Activated naive CD4-positive, alpha-beta T cell treated with anti-CD3 and anti-CD28 coated beads, Interleukin-2, amount 10 ng/mL, durations not matched to agents 7 days and 5 days (primary cell): ENCODE data around the gene IL19.

Experiments used
- CTCF ChIA-PET: fragments of 350-600 bp; sonication (Branson Sonifier 250); formaldehyde crosslinking; loops from one replicate; lab custom pipeline; 2021; ENCODE audit warnings: antibody characterized with exemption; lab: Charles Lee
- DNase-seq: peaks from one replicate; pipeline ENCODE4 v3.0.0-alpha.2; 2020
- H3K27ac Mint-ChIP-seq: one replicate; pipeline ENCODE4 v1.8.0; 2021; ENCODE audit warnings: mild to moderate bottlenecking, moderate library complexity, mixed read lengths
- H3K27me3 Mint-ChIP-seq: one replicate; pipeline ENCODE4 v1.8.0; 2021; ENCODE audit warnings: mild to moderate bottlenecking, mixed read lengths
- H3K36me3 Mint-ChIP-seq: one replicate; pipeline ENCODE4 v1.8.0; 2021; ENCODE audit warnings: mixed read lengths
- H3K4me1 Mint-ChIP-seq: one replicate; pipeline ENCODE4 v1.8.0; 2021; ENCODE audit warnings: mixed read lengths
- H3K4me3 Mint-ChIP-seq: one replicate; pipeline ENCODE4 v1.8.0; 2021; ENCODE audit warnings: mild to moderate bottlenecking, moderate library complexity, mixed read lengths
- H3K9me3 Mint-ChIP-seq: one replicate; pipeline ENCODE4 v1.8.0; 2021; ENCODE audit warnings: mixed read lengths

The IL19 gene

DNA sequence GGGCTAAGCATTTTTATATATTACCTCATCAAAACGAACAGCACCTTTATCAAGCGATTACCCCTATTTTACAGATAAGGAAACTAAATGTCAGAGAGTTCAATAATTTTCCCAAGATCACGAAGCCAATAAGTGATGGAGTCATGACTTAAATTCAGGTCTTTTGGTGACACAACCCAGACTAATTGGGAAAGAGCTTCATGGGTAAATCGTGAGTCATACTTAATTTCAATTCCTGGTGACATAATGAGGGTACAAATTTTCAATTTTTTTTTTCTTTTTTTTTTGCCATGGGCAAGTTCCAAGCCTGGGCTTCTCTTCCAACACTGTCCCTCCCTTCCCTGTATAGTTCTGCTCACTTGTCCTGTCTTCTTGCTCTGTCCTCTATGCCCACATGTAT lies 31.8 kb downstream of the IL19 start:
- Mint-ChIP-seq H3K4me1 (peaks cover 60% of the 10 kb centered on the region), H3K27ac (peak overlapping the region; percentile 44), H3K4me3 (no peak overlapping the region), H3K9me3 (no peaks in the 10 kb centered on the region), H3K27me3 (peaks cover 58% of the 10 kb centered on the region), H3K36me3 (no peaks in the 10 kb centered on the region)
- DNase-seq: no peak
- CTCF ChIA-PET: interaction anchor here (0.8 to 11.6 kb wide), 9 partner anchors 9 to 110 kb away, joined by 3 to 361 read pairs (median 6); no protein-coding TSS in a partner anchor

DNA sequence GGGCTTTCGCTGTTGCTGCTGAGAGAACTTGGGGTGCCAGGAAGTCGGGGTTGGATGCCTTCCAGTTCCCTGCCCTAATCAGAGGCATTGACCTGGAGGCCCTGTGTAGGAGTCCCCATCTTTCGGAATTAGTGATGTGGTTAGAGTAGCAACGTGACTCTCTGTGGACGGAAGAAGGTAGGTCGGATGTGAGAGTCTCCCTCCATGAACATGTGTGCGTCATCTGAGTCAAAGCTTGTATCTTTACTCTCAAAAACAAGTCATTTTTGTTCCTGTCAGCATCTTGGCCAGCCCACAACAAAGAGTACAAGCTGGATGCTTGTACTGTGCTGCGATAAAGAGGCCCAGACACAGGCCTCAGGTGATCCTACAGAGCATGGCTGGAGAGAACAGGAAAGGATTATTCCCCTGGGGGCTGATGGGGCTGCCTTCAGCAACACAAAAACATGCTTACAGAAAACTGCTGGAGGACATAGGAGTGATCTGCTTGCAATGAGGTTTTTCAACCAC lies 32.7 kb downstream of the IL19 start:
- H3K4me3 Mint-ChIP-seq: no peak overlapping the region
- CTCF ChIA-PET: interaction anchor here (0.6 to 11.6 kb wide), 14 partner anchors 8 to 139 kb away, joined by 3 to 361 read pairs (median 4); partner anchors contain the start of gene IL19
- peak; percentile 89 for DNase-seq
- H3K27ac Mint-ChIP-seq: peak overlapping the region; percentile 86
- no peaks in the 10 kb centered on the region for H3K36me3 Mint-ChIP-seq
- peaks cover 51% of the 10 kb centered on the region for H3K27me3 Mint-ChIP-seq
- H3K9me3 Mint-ChIP-seq: no peaks in the 10 kb centered on the region
- peaks cover 62% of the 10 kb centered on the region for H3K4me1 Mint-ChIP-seq

DNA sequence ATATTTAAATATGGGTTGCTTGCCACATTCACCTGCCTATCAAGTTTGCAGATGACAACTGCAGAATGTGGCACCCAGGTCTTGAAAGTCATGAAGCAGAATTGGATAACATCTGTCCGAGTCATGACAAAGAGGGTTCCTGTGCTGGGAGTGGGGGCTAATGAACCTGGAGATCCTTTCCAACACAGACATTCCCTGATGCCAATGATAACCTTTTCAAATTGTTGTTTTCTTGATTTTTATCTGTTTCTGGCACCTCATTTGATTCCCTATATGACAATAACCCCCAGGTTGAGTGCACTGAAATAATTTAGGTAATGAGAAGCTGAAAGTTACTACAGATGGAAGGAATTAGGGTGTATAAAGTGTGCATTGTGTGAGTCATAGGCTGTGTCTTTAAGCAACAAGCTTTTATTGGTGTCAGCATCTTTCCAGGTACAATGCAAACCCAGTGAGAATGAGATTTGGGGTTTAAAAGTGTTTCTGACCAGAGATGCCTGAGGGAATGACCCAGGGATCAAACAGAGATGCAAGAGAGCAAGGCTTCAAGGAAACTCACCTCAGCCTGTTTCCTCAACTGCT lies 33.7 kb downstream of the IL19 start:
- CTCF ChIA-PET: interaction anchor here (1.0 to 11.6 kb wide), 14 partner anchors 9 to 173 kb away, joined by 3 to 361 read pairs (median 5); partner anchors contain the start of gene IL19
- no peak for DNase-seq
- Mint-ChIP-seq H3K36me3 (no peaks in the 10 kb centered on the region), H3K27me3 (peaks cover 45% of the 10 kb centered on the region), H3K27ac (peak overlapping the region; percentile 86), H3K9me3 (no peaks in the 10 kb centered on the region), H3K4me3 (no peak overlapping the region), H3K4me1 (peaks cover 71% of the 10 kb centered on the region)

DNA sequence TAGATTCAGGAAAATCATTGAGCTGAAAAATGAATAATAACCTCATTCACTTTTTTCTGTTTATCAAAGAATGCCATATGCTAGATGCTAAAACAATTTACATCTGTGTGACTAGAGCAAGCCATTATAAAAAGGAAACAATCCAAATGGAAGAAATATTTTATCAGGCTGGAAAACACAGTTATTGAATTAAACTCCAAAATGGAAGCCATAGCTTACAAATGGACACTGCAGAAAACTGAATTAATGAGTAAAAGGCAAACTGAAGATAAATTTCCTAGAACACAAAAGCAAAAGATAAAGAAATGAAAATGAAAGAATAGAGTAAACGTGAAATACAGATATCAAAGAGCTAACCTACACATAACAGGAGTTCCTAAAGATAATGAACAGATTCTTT lies 34.8 kb downstream of the IL19 start:
- Mint-ChIP-seq H3K27ac (no peak overlapping the region), H3K9me3 (no peaks in the 10 kb centered on the region), H3K27me3 (peaks cover 34% of the 10 kb centered on the region), H3K4me1 (peaks cover 71% of the 10 kb centered on the region), H3K36me3 (no peaks in the 10 kb centered on the region), H3K4me3 (no peak overlapping the region)
- DNase-seq: no peak
- CTCF ChIA-PET: interaction anchor here (0.8 to 11.6 kb wide), 11 partner anchors 12 to 176 kb away, joined by 3 to 361 read pairs (median 10); partner anchors contain the start of gene IL19

DNA sequence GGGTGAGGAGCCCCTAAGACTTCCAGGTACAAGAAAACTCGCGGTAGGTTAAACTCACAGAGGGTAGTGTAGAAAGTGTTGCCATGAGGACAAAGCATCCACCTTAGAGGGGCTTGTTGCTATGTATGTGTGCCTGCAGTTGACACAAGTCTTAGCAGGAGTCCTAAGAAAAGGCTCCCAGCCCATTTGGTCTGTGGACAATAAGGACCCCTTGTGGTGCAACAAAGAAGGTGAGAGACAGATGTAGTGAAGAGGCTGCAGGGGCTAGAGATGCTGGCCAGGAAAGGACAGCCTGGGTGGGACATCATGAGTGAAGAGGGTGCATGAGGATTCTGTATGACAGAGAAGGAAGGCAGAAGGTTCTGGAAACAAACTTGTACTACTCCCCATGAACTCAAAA lies 38.0 kb downstream of the IL19 start:
- no peak overlapping the region for H3K4me3 Mint-ChIP-seq
- peaks cover 22% of the 10 kb centered on the region for H3K9me3 Mint-ChIP-seq
- H3K27me3 Mint-ChIP-seq: peaks cover 9% of the 10 kb centered on the region
- CTCF ChIA-PET: interaction anchor here (0.7 to 11.6 kb wide), 49 partner anchors 9 to 196 kb away, joined by 3 to 361 read pairs (median 6); partner anchors contain the start of genes DYRK3, EIF2D, IL20 and IL24
- DNase-seq: peak; percentile 66
- H3K4me1 Mint-ChIP-seq: peaks cover 46% of the 10 kb centered on the region
- H3K27ac Mint-ChIP-seq: no peak overlapping the region
- H3K36me3 Mint-ChIP-seq: peaks cover 15% of the 10 kb centered on the region

DNA sequence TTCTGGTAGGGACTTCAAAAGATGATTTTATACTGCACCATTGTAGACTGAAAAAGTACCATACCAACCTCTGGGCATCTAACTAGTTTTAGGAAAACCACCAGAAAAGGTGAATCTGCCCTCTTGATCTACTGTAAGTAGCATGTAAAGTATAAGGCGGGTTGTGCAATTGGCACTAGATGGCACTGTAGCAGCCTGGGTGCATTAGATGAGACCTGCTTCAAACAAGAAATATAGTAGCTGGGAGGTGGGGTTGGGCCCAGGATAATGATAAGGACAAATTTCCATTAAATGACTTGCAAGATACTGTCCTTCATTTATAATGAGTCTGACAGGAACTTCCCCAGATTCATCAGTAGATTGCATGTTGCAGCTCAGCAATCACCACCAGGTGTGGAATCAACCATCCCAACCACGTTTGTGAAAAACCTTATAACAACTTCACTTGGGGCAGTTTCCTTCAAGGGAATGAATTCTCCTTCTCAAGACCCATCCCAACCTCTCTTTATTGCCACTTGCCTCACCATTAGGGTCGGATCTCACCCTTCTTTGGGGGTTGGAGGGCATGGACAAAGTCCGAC lies 39.0 kb downstream of the IL19 start:
- DNase-seq: peak; percentile 69
- Mint-ChIP-seq H3K9me3 (peaks cover 27% of the 10 kb centered on the region), H3K27ac (no peak overlapping the region), H3K4me3 (no peak overlapping the region), H3K27me3 (peaks cover 9% of the 10 kb centered on the region), H3K4me1 (peaks cover 37% of the 10 kb centered on the region), H3K36me3 (peaks cover 15% of the 10 kb centered on the region)
- CTCF ChIA-PET: interaction anchor here (0.7 to 11.6 kb wide), 59 partner anchors 8 to 189 kb away, joined by 3 to 361 read pairs (median 6); partner anchors contain the start of genes DYRK3, IL19, IL20 and IL24

DNA sequence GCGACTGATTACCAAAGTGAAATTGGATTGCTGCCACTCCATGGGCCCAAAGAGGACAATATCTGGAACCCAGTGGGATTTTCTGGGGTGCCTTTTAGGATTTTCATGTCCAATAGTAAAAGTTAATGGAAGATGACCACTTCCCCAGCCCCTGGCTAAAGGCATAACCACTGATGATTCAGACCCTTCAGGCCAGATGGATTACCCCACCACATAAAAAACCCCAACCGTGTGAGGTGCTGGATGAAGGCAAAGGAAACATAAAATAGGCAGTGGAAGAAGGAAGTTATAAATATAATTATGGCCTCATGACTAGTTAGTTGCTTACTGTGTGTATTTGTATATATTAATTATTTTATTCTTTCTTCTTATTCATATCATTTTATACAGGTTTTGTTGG lies 41.9 kb downstream of the IL19 start:
- CTCF ChIA-PET: interaction anchor here (11.6 kb wide), 1 partner anchor 79 kb away, joined by 361 read pairs; no protein-coding TSS in a partner anchor
- H3K4me3 Mint-ChIP-seq: no peak overlapping the region
- H3K36me3 Mint-ChIP-seq: peaks cover 15% of the 10 kb centered on the region
- H3K4me1 Mint-ChIP-seq: peaks cover 42% of the 10 kb centered on the region
- H3K27ac Mint-ChIP-seq: no peak overlapping the region
- peaks cover 5% of the 10 kb centered on the region for H3K27me3 Mint-ChIP-seq
- peaks cover 30% of the 10 kb centered on the region for H3K9me3 Mint-ChIP-seq
- DNase-seq: no peak

DNA sequence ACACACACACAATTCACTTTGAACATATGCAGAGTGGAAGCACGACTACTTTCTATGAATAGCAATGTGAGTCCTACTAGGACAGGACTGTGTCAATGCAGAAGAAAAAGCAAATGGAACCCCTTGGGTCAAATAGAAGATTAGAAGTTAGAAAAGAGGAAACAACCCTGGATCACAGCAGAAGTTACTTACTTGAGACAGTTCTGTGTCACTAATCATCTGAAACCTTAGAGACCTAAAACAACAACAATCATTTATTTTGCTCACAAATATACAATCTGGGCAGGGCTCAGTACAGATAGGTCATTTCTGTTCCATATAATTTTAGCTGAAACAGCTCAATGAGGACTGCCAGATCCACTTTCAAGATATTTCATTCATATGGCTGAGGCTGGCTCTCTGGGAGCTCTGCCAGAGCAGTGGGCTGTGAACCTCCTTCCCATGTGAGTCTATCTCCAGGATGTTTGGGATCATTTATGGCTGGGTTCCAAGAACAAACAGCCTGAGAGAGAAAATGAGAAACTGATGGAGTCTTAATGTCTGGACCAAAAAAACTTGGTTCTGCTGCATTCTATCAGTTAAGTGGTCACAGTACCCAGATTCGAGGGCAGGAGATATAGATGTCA lies 44.3 kb downstream of the IL19 start:
- Mint-ChIP-seq H3K27me3 (no peaks in the 10 kb centered on the region), H3K9me3 (peaks cover 30% of the 10 kb centered on the region), H3K36me3 (peaks cover 15% of the 10 kb centered on the region), H3K27ac (no peak overlapping the region), H3K4me1 (peaks cover 40% of the 10 kb centered on the region), H3K4me3 (no peak overlapping the region)
- CTCF ChIA-PET: interaction anchor here (0.7 to 1.3 kb wide), 2 partner anchors 88 to 148 kb away, joined by 3 to 5 read pairs; no protein-coding TSS in a partner anchor
- no peak for DNase-seq

DNA sequence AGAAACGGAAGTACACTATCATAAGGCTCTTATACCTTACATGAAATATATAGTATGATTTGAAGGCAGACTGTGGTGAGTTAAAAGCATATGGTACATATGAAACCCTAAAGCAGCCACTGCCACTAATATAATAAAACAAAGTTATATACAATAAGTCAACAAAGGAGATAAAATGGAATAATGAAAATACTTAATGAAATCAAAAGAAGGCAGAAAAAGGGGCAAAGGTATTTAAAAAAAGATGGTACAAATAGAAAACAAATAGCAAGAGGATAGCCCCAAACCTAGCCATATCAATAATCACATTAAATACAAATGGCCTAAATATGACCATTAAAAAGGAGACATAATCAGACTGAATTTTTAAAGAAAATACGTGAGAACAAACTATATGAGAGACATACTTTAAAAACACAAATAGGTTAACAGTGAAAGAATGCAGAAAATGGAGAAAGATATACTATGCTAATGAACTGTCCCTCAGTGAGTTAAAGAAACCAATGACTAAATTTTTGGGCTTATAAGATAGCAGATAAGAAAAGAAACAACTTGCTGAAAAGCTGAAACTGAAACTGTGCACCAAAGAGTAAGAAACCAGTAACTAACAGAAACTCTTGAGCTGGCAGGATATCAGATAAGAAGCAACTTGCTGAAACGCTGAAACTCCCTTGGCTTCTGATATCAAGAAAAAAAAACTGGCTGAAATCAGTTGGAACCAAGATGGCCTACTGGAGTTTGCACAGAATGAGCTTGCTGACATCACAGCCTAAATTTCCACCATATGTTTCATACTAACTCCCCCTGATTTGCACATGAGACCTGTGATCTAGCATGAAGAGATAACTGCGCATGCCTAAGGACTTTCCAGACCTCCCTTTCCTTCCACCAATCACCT lies 46.1 kb downstream of the IL19 start:
- H3K27me3 Mint-ChIP-seq: peaks cover 3% of the 10 kb centered on the region
- peak; percentile 44 for DNase-seq
- CTCF ChIA-PET: interaction anchor here (0.6 to 2.9 kb wide), 12 partner anchors 8 to 634 kb away, joined by 3 to 13 read pairs (median 4); no protein-coding TSS in a partner anchor
- peak overlapping the region; percentile 8 for H3K4me3 Mint-ChIP-seq
- peaks cover 13% of the 10 kb centered on the region for H3K36me3 Mint-ChIP-seq
- peaks cover 23% of the 10 kb centered on the region for H3K9me3 Mint-ChIP-seq
- peak overlapping the region; percentile 93 for H3K27ac Mint-ChIP-seq
- H3K4me1 Mint-ChIP-seq: peaks cover 40% of the 10 kb centered on the region

DNA sequence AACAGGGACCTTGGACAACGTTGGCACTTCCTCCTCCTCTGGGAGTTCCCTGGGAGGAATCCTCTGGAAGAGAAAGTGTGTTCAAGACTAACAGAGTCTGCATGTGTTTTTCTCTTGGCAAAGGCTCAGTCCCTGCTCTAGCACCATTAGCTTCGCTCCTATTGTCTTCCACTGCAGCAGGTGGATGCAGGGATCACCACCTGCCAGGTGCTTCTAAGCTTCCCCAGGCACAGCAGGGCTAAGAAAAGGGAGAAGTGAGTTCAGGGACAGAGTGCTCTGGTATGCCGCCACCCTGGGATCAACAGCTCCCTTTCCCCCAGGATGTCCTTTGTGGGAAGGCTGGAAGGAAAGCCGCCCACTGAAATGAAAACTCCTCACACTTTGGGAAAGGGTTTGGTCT lies 50.9 kb downstream of the IL19 start:
- Mint-ChIP-seq H3K27ac (no peak overlapping the region), H3K36me3 (no peaks in the 10 kb centered on the region), H3K4me1 (peaks cover 33% of the 10 kb centered on the region), H3K27me3 (peaks cover 19% of the 10 kb centered on the region), H3K9me3 (no peaks in the 10 kb centered on the region), H3K4me3 (no peak overlapping the region)
- CTCF ChIA-PET: interaction anchor here (1.8 to 2.1 kb wide), 2 partner anchors 12 to 91 kb away, joined by 6 to 8 read pairs; no protein-coding TSS in a partner anchor
- DNase-seq: no peak

DNA sequence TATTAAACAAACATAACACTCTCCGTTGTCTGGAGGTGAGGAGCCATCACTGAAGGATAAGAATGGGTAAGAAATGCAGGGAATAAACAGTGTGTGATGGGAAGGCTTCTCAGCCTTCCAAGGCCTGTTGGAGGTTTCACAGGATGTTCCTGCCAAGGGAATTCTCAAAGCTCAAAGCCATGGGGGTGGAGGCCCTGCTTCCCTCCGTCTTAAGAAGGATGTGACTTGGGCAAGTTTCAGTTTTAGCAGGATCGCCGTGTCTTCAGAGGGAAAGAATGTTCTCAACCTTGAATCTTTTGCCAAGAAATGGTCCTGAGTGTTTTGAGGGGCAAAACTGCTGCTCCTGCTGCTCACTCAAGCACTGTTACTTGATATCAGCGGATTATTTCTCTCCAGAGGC lies 53.2 kb downstream of the IL19 start:
- Mint-ChIP-seq H3K9me3 (no peaks in the 10 kb centered on the region), H3K4me3 (no peak overlapping the region), H3K27ac (no peak overlapping the region), H3K36me3 (no peaks in the 10 kb centered on the region), H3K27me3 (peaks cover 22% of the 10 kb centered on the region), H3K4me1 (peaks cover 25% of the 10 kb centered on the region)
- CTCF ChIA-PET: no interaction called here
- DNase-seq: no peak

DNA sequence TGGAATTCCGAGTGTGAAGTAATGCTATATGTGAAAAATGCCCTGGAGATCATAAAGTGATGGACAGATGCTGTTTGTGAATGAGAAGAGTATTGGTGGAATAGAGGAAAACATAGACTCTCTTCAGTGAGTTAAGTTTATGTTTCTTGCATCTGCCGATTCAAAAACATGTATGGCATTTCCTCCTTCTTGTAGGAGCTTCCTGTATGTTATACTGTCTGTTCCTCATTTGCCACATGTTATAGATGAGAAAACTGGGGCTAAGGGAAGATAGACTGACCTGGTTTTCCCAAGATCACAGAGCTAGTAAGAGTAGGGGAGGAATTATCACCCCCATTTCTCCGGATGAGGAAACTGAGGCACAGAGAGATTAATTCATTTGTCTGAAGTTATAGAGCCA lies 53.8 kb downstream of the IL19 start:
- Mint-ChIP-seq H3K27me3 (peaks cover 22% of the 10 kb centered on the region), H3K27ac (no peak overlapping the region), H3K4me1 (peaks cover 31% of the 10 kb centered on the region), H3K36me3 (no peaks in the 10 kb centered on the region), H3K9me3 (no peaks in the 10 kb centered on the region), H3K4me3 (no peak overlapping the region)
- no peak for DNase-seq
- CTCF ChIA-PET: interaction anchor here (0.9 kb wide), 1 partner anchor 87 kb away, joined by 3 read pairs; no protein-coding TSS in a partner anchor

DNA sequence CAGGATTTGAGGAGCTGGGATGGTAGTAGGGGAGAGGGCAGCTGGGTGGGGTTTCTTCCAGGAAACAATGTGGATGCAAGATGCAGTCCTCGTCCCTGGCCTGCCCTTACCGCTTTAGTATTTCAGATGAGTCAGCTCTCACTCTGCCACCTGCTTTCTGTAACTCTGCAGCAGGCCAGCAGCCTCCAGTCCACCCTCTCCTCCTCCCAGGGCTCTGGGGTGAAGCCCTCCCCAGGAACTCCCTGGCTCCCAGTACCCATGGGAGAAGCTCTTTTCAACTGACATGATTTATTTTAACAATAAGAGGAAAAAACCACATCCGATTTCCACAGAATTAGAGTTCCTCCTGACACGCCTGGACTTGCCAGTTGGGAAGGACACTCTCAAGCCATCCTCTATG lies 55.8 kb downstream of the IL19 start:
- H3K36me3 Mint-ChIP-seq: no peaks in the 10 kb centered on the region
- no peak for DNase-seq
- H3K27me3 Mint-ChIP-seq: peaks cover 21% of the 10 kb centered on the region
- H3K4me1 Mint-ChIP-seq: peaks cover 47% of the 10 kb centered on the region
- CTCF ChIA-PET: interaction anchor here (1.3 to 1.9 kb wide), 4 partner anchors 9 to 107 kb away, joined by 3 to 10 read pairs (median 6); no protein-coding TSS in a partner anchor
- no peaks in the 10 kb centered on the region for H3K9me3 Mint-ChIP-seq
- no peak overlapping the region for H3K4me3 Mint-ChIP-seq
- H3K27ac Mint-ChIP-seq: no peak overlapping the region
